ENCODE data around the gene LCE7A.

The LCE7A gene, protein sequence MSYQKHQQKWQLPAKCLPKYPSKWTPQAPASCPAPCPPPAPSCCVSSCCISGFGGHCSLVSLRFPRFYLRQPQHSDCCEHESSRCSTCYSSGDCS

DNA sequence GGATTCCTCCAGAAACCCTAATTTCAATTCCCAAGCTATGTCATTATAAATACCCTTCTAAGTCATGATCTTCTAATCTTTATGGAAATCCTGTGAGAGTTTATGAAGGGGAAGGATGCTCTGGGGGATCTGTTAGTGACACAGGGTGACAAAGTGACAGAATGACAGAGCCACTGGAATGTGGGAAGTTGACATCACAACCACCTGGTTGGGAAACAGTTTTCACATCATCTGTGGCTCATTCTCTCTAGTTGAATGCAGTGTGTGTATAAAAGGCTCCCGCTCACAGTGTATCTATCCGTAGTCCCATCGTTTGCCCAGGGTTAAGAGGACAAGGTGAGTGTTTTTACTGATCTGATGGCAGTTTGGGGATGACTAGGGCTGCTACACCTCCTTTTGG lies at the start of gene LCE7A:
LCE7A (plus strand) TSS at position 301 of the 400 bp plus-strand sequence. CDS start 702 bp downstream, outside the sequence.
- no peak for DNase-seq (ENCODE audit: low read depth)

DNA sequence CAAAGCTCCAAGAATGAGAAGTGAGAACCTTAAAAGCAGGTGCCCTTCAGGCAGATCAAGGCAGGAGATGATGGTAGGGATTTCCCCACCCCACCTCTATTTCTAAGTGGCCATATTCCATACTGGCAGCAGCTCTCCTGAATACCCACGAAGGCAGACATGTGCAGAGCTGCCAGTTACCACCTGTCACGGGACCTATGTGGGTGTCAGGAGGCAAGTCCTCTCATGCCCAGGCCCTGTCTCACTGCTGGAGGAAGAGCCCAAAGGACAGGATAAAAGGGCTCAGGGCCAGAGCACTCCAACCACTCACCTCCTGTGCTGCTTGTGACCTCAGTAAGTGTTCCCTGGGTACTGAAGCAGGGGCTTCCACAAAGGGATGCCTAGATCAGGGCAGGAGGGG lies 48.7 kb upstream of the LCE7A start:
- no peak for DNase-seq (ENCODE audit: low read depth)

DNA sequence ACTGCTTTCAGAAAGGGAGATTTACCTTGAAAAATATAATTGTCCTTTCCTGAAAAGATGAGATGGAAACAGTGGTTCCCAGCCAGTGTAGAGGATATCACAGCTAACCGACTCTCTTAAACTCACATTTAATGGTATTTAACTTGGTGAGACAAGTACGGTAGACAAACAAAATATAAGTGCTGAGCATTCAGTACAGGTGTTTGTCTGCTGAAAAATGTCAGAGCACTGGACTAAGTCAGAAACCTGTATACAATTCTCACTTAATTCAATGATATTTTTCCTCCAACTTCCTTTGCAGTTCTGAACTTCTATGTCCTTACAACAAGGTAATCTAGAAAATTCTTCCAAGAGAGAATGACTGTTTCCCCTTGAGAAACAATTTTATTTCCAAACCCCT lies 48.1 kb upstream of the LCE7A start, which contains the start of gene LCE1B:
LCE1B (plus strand) TSS at position 301 of the 400 bp plus-strand sequence. CDS start 476 bp downstream, outside the sequence.
- no peak for DNase-seq (ENCODE audit: low read depth)

DNA sequence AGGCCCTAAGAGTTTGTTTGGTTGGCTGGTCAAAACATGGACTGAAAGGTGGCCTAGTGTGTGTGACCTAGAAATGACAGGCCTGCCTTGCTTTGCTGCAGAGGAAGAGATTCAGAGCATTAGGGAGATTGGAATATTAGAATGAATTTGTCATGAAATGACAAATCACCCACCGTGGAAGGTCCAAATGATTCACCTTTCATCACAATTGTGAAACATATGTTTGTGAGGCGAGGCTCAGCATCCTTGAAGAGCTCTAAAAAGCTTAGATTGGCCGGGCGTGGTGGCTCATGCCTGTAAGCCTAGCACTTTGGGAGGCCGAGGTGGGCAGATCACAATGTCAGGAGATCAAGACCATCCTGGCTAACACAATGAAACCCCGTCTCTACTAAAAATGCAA lies 42.5 kb upstream of the LCE7A start:
- DNase-seq (ENCODE audit: low read depth): no peak

DNA sequence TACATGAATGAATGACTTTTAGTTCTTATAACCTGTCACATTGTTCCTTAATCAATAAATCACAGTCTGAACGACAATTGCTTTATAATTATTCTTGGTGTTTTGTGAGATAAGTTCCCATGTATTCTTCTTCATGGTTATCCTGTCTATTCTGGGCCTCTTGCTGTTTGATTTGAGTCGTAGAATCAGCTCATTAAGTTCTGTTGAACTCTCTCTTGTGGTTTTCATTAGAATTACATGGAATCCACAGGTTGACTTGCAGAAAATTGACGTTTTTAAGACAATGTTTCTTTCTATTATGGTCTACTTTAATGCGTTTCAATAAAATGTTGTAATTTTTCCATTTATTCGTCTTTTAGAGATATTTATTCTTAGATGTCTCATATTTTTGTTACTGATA lies 36.5 kb upstream of the LCE7A start:
- no peak for DNase-seq (ENCODE audit: low read depth)

DNA sequence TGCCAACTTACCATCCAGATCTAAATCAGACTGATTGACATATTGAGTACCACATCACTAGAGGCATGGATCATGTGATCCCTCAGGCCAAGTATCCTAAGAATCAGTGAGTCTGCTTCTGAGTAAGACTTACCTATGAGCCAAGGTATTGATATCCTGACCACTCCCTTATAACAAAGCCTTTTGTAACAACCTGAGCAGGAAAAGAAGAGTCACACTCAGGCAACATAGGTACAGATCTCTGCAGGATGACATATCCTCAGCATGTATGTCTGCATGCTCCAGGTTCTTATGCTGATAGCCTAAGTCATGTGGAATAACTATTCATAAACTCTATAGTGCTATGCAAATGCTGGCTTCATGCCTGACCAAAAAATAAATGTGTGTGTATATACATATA lies 34.8 kb upstream of the LCE7A start:
- DNase-seq (ENCODE audit: low read depth): no peak

DNA sequence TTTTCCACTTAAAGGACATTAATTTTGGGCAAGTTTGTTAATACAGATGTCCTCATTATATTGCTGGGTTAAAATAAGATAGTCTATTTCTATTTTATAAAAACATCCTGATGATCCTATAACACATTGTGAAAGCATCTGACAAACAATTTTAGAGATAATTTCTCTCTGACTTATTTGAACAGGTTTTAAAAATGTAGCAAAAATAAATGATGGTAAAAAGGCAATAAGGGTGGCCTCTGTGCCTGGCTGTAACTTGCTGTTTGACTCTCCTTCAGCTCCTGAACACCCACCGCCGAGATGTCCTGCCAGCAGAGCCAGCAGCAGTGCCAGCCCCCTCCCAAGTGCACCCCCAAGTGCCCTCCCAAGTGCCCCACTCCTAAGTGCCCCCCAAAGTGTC lies 32.6 kb upstream of the LCE7A start, which contains the start of gene LCE1A:
LCE1A (plus strand) TSS at position 301 of the 400 bp plus-strand sequence; CDS start at position 301, 0 bp downstream.
- no peak for DNase-seq (ENCODE audit: low read depth)

DNA sequence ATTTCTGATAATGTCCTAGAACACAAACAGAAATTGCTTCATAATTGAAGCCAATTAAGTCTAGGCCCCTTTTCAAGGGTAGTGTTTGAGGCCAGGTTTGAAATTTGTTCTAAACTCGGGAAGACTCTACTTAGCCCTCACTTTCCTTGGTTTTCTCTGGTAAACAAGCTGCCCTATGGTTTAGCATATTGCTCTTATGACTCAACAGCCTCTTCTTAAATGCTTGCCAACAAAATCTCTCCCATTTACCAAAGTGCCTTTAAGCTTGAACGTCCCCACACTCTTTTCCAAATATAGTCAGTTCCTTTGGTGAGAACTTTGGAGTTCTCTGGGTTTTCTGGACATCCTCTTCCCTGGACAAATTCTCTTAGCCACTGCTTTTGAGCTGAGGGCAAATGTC lies 22.9 kb upstream of the LCE7A start:
- no peak for DNase-seq (ENCODE audit: low read depth)

DNA sequence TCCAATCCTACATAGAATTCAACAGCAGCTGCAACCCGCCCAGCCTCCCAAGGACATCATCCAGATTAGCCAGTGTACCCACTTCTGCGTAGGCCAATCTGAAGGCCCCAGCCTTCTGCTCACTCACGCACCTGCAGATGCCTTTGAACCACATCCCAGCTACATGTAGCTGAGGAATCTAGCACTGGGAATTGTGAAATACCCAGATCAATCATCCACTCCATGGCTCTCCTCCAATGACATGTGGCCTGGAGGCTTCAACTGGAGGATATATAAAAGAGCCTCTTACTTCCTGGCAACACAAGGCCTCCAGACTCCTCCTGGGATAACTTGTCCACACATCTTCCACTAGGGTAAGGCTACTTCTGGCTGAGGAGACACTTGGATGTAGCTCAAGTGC lies 17.2 kb upstream of the LCE7A start, which contains the start of gene LCE6A:
LCE6A (plus strand) TSS at position 301 of the 400 bp plus-strand sequence. CDS start 665 bp downstream, outside the sequence.
- DNase-seq (ENCODE audit: low read depth): no peak

DNA sequence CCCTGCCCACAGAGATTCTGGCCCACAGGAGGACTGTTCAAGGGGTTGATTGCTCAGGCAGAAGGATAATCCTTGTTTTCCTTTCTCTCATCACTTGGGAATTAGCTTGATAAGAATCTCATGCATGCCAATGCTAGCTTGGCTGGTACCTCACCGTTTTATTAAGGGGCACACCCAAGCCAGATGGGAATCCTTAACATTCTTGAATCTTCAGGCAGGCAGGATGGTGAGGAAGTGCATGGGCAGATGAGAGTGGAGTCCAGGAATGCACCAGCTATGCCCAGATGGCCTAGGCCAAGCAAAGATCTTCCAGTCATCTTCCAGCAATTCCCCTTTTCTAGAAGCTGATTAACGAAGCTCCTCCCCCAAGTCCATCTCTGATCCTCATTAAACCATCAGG lies 4.1 kb upstream of the LCE7A start:
- no peak for DNase-seq (ENCODE audit: low read depth)

DNA sequence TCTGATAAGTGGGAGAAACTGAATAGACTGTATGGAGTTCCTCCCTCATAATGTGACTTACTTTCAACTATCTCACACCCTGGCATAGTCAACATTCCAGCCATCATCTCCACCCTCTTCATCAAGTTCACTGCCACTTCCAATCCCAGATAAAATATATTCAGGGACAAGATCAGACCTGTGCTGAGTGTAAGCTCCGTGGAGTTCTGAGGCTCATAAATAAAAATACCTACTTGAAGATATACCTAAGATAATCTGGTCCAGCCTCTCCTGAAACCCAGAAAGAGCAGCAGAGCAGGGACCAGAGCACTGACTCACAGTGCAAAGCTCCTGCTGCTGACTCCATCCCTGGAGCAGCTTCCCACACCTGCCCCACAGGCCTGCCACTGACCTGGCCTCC lies 1.7 kb upstream of the LCE7A start:
- DNase-seq (ENCODE audit: low read depth): no peak

DNA sequence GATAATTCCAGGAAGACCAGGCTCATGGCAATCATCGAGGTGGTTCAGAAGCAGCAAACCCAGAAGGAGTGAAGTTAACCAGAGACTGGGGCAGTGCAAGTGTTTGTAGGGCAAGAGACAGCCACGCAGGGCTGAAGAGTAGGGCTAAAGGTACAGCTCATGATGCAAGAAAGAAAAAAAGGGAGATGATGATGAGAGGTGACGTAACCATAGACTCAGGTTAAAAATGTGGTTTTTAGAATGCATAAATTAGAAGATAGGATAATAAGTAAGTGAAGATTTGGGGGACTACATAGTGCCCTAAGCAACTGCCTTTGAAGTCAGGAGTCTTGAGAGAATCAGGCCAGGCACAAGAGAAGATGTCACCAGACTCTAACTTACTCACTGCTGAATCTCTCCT lies 333 bp downstream of the LCE7A start:
- no peak for DNase-seq (ENCODE audit: low read depth)

DNA sequence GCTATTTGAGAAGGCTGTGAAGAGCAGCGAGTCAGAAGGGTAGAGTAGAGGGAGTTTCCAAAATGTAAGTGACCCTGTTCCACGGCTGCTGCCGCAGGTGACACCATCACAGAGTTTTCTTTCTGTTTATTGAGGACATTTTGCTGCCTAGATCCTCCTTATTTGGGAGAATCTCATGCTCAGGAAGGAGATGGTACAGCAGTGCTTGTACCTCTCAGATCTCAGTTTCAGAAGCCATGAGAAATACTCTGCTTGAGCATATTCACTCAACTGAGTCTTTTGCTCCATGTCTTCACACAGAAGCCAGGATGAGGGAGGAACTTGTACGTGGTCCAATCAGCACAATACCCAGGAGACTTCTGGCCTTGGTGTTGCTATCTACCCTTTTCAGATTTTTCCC lies 1.6 kb downstream of the LCE7A start:
- DNase-seq (ENCODE audit: low read depth): no peak

DNA sequence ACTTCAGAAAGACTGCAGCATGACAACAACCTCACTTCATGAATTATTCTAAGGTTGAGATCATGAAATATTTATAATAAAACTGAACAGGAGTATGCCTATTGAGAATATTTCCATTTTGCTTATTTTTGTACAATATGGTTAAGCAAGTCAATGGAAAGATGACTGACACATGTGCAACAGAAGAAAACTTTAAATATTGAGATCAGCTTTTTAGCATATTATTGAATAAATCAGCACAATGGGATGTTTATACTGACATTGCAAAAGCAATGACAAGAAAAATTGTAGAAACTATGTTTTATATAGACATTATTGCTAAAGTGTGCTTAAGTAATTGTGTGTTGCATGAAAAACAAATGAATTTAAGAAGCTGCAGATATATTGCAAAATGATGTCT lies 4.6 kb downstream of the LCE7A start:
- DNase-seq (ENCODE audit: low read depth): no peak

DNA sequence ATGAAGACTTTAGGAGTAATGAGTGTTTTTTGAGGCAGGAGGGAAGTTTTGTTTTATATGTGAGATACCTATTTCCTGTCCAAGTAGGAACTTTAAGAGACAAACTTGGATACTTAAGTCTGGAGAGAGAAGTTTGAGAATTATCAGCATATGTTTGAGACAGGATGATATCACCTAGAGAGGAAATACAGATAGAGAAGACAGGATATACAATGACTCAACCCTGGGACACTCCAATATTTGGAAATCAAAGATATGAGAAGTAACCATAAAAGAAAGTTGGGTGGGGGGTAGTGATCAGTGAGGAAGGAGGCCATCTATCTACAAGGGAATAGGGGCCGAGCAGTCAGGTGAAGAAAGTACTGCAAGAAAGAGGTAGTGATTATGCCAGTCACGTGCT lies 6.5 kb downstream of the LCE7A start:
- DNase-seq (ENCODE audit: low read depth): no peak

DNA sequence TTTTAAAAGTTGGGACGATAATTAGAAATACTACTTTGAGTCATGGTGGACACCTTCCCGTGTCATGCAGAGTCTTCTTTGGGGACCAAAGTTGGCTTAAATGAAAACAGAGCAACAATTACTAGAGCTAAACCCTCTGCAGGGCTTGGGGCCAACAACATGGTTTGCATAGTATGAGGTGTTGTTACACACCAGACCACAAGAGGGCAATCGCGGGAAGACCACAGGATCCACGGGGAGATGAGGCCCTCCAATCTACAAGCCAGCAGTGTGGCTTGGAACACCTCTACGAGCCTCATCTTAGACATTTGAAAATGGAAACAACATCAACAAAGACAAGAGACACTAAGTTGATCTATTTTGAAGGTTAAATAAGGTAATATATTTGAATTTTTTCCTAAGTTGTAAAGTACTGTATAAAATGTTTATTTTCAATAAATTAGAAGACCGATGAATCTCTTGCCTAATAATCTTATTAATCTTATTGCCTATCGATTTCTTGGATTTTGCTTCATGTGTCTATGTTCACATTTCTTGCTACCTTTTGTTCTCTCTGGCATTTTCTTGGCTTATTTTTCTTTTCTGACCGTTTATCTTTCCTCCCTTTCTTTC lies 10.1 kb downstream of the LCE7A start:
- peak; percentile 51 for DNase-seq (ENCODE audit: low read depth)

DNA sequence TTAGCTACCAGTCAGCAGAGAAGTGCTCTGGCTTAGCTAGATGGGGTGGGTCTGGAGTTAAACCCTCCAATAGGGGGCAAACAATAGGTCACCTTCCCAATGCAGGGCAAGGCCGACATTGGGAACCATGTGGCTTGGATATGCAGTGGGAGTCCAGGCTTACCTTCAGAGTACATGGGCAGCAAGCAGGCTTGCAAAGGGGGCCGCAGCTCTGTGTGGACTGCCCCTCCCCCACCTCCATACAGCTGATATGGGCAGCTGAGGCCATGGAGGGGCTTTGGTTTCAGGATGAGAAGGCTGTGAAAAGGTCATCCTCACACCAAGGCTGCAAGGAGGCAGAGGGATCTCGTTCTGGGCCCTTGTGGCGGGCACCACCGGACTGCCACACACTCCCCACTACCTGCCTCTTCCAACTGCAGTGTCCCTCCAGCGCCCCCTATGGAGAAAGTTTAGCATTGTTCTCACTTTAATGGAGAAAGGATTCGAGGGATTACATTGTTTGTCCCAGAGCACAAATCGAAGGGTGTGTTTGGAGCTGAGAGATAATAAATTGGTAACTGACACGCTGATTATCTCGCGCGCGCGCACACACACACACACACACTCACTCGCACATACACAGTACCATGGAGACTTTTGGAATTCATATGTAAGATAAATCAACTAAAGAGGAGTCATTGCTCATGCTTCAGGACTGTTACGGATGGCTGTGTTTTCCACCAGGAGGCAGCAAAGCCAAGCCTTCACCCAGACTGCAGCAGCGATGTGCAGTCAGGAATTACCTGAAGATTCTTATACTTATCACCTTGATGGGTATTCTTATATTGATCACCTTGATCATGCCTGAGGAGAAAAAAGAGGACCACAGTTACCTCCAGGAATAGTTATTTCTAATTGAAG lies 11.3 kb downstream of the LCE7A start:
- DNase-seq (ENCODE audit: low read depth): peak; percentile 20

DNA sequence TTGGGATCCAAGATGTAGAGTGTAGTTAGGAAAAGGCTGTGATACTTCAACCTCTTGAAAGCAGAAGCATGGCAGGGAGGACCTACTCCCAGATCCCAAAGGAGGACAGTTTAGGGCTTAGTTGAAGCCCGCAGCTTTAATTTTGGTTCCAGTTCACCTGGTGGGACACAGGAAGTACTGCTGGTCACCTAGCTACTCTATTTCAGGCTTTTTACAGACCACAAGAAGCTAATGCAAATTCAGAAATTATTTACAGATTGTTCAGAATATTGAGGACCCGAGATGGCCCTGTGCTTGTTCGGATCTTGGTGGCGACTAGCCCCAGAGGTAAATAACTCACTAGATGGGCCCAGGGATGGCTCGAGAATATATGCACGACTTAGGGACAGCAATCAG lies 11.9 kb downstream of the LCE7A start:
- no peak for DNase-seq (ENCODE audit: low read depth)

DNA sequence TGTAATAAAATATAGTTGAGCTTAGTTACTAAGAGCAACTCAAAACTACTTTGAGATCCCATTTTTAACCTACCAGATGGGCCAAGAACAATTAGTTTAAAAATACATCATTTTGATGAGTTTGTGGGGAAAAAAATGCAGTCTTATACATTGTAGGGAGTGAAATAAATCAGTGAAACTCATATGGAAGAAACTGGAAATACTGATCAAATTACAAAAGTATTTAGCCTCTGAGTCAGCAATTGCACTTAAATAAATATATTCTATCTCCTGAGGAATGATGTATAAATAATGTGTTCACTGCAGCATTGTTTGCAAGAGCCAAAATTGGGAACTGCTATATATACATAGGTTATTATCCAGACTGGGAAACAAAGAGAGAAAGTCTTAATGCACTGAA lies 13.7 kb downstream of the LCE7A start:
- no peak for DNase-seq (ENCODE audit: low read depth)

DNA sequence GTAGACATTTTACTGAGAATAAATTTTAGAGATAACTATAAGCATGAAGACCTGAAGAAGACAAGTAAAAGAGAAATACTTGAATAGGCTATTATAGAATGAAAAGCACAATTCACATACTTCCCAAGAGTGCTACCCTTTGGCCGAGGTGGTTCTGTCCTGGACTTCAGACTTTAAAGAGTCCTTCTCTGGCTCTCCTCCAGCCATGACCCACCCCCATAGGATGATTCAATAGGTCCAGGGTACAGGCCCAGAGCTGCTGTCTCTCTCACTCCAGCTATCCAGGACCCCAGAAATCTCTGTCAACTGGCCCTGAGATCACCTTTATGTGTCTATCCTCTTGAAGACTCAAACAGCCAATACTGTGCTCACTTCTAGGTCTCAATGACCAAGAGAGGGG lies 17.0 kb downstream of the LCE7A start:
- no peak for DNase-seq (ENCODE audit: low read depth)

DNA sequence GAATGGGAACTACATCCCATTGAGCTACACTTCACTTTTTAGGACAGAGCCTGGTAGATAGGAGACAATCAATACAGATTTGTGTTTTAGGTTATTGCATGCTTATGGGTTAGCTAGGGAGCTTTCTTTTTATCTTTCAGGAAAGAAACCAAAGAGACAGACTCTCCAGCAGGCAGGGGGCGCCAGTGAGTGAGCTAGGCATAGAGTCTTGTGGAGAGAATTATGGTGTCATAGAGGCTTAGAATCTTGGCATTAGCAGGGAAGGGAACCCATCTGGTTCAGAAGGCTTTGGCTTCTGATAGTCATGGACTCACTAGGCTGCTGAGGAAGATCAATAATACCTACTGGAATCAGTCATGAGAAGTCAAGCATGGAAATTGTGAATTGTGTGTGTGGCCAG lies 18.2 kb downstream of the LCE7A start, which contains the start of gene SMCP:
SMCP (plus strand) TSS at position 281 of the 400 bp plus-strand sequence. CDS start 6,101 bp downstream, outside the sequence.
- no peak for DNase-seq (ENCODE audit: low read depth)

DNA sequence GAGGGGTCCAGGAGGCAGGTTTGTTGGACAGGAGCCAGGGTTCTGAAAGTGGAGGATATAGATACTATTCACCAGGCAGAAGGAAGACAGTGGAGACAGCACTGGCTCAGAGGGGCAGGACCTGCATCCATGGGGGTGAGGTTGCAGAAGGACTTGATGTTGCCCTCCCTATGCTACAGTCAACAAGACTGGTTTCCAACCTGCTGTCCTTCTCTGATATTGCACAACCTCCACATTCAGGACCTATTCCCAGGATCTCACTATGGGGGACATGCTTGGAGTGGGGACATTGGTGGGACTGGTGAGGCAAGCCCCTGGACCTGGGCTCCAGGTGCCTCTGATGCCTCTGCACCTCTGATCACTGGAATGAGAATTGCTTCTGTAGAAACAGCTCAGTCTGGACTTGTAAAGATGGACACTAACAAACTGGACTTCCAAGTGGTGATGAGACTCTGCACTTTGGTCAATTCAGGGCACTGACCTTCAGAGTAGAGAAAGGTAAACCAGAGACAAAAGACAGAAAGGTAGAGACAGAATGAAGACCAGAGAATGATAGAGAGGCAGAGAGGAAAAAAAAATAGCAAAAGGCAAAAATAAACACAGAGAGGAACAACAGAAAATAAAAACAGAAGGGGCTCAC lies 19.9 kb downstream of the LCE7A start:
- no peak for DNase-seq (ENCODE audit: low read depth)

Data from stromal cell of bone marrow (primary cell).